ENCODE measurements around the gene FAM234B.
"Not testable (repeated sequence)": the region's sequence is repeated elsewhere in the genome, so short reads cannot be mapped to it uniquely, and the experiment has no call there.

The FAM234B gene

DNA sequence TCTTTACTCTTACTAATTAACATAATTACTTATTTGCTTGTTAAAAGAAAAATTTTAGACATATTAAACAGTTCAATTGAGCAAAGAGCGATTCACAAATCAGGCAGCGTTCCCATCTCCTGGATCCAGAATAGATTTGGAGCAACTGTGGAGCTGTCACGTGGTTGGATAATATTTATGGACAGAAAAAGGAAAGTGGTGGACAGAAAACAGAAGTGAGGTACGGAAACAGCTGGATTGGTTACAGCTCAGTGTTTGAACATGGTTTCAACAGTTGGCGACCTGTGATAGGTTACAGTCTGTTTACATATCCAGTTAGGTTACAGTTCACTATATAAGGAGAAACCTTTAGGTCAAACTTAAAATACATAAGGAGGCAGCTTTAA, 19.7 kb upstream of the FAM234B start:
- no peak for DNase-seq

DNA sequence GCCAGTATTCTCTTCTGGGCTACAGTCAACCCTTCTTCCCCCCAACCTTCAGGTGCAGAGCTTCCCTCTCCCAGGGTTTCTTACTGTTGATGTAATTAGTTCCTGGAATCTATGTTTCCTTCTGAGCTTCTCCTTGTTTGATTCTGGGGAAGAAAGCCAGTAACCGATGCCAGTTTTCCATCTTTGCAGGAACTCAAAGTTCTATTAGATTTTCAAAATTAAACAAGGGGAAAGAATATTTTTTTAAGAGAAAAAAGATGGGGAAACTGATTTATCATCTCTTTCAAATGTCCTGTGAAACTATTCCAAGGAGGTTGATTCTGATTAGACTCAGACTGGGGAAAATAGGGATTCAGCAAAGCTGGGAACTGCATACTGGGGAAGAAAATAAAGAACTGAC, 17.9 kb upstream of the FAM234B start:
- no peak for DNase-seq

DNA sequence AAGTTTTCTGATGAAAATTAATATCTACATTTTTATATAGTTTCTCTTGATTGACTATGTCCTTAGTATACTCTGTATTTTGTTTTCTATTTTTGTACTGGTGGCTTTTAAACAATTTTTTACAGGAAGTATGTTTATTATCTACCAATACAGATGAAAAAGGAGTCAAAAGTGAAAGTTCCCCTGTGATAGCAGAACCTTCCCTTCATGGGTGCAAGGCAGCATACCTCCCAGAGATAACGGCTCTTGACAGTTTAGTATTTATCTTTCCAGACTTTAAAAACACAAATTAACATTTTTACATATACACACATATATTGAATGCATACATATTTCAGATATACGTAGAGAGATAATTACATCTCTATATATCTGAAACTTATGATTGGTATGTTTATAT, 17.1 kb upstream of the FAM234B start:
- DNase-seq = no peak

DNA sequence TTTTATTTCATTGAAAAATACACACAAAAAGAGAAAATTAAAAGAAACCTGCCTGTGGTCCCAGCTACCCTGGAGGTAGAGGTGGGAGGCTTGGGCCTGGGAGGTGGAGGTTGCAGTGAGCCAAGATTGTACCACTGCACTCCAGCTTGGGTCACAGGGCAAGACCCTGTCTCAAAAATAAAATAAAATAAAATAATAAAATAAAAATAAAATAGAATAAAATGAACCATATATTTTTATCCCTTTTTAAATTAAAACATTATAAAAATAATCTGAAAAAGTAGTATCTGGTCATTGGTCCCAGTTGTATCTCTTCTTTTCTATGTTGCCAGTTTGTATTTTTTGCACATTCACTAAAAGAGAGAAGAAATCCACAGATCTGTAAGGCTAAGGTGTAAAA, 16.7 kb upstream of the FAM234B start:
- no peak for DNase-seq

DNA sequence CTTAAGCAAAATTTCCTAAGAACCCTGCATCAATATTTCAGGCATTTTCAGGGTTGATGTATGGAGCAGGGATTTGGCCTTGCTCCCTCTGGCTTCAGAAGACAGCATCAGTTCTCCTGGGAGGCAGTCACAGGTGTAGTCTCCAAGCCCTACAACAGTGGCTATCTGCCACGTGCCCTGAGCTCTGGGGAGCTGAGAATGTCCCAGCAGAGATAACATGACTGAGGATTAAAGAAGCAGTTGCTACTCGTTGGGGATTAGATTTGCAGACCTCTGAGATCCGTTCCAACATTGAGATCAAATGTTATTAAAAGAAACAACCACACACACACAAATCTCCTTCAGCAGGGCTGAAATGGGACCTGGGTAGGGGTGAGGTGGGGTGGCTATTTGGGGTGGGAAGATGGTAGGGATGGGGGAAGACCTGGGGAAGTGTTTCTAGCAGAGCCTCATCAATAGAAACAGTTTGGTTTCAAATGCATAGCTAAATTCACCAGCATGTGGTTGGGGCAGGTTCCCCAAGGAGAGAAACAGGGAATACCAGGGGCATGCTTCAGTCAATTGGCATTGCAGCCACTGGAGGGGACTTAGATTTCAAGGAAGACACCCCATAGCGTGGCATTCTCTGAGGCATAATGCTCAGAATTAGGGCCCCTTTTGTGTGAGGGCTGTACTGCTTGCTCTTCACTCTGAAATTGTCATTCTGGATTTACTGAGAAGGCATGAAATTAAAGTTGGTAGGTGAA, 15.2 kb upstream of the FAM234B start:
- DNase-seq = no peak

DNA sequence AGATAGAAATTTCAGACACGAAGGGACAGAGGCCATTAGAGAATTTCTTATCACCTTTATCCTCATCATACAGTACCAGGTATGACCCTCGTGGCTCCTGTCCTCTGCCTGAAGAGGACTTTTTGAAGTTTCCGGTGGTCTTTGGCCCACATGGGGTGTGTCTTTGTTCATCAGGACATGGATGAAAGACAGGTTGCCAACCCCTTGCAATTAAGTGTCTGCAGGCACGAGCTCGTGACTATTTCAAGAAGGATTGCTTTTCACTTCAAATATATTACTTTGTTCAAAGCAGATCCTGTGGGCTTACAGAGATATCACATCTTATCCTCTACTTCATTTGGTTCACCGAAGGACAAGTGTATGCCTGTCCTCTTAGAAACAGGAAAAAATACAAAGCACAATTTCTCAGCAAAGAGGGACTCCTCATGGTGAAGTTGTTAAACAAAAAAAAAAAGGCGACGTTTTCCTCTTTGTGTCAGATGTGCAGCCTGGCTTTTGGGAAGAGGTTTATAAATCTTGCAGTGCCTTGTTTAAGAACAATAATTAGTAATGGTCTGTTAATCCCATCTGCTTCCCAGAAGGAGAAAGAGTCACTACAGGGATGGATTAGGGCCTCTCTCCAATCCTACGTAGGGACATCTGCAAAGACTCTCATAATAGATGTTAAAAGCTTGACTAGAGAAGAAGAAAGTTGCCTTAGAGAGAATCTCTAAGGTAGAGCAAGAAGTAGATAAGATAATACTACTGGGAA, 13.5 kb upstream of the FAM234B start:
- no peak for DNase-seq

DNA sequence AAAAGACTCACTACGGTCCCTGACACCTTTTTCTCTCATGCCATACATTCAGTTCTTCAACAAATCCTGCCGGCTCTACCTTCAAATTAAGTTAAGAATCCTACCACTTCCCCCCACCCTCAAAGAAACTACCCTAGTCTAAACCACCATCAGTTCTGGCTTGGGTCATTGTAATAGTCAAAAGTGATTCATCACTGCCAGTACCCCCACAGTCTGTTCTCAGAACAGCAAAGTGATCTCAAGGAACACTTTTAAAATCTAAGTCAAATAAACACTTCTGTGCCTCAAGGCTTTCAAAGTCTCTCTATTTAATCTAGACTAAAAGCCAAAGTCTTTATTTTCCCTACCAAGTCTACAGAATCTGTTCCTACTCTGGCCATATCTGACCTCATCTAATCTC, 12.0 kb upstream of the FAM234B start:
- DNase-seq = no peak

DNA sequence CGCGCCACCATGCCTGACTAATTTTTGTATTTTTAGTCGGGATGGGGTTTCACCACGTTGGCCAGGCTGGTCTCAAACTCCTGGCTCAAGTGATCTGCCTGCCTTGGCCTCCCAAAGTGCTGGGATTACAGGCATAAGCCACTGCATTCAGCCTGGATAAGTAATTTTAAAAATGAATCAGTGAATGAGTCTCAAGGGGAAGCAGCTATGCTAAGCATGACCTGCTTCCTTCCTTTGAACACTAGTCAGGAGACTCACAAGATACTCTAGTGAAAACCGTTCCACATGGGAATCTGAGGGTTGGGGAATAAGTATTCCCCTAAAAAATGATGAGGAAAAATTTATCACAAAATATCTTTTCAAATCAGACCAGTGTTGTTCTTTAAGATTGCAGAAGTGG, 10.7 kb upstream of the FAM234B start:
- DNase-seq = no peak

DNA sequence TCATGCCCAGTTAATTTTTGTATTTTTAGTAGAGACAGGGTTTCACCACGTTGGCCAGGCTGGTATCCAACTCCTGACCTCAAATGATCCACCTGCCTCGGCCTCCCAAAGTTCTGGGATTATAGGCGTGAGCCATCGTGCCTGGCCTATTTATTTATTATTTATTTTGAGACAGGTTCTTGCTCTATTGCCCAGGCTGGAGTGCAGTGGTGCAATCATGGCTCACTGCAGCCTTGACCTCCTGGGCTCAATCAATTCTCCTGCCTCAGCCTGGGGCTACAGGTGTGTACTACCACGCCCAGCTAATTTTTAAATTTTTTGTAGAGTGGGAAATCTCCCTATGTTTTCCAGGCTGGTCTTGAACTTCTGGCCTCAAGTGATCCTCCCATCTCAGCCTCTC, 8.8 kb upstream of the FAM234B start:
- DNase-seq = not testable (repeated sequence)

DNA sequence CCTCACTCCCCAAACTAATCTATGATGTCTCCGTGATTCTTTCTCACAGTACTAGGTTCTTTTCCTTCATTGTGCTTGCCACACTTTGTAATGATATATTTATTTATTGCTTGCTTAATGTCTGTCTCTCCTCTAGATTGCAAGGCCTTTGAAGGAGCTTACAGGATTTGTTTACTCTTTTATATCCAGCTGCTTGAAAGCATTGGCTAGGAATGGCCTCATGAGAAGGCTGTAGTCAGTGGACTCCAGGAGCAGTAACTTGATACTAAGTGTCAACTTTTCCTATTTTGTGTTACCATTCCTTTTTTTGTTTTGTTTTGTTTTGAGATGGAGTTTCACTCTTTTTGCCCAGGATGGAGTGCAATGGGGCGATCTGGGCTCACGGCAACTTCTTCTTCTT, 7.3 kb upstream of the FAM234B start:
- no peak for DNase-seq

DNA sequence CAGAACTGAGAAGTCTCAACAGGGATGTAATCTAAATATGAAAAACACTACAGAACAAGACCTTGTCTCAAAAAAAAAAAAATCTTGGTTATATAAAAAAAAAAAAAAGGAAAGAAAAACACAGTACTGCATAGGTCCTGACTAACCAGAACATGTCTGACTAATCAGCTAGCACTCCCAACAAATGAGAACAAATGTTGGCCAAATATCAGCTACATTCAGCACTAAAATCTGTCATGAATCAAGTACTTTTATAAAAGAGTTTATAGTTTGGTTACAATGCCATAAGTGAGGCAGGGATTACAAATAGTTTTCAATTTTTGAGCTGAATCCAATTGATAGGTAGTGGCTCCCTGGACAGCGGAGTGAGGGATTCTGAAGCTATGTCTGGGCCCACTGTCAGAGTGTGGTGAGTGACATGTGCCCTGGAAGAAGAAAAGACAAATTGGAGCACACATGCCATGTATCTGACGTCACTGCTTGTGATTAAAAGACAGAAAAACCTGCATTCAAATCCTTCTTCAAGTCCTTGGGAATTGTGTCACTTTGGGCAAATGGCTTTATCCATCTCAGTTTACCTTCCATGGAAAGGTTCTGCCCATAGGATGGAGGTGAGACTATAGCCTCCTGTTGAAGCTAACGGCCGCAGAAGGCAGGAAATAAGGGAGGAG, 5.6 kb upstream of the FAM234B start:
- no peak for DNase-seq

DNA sequence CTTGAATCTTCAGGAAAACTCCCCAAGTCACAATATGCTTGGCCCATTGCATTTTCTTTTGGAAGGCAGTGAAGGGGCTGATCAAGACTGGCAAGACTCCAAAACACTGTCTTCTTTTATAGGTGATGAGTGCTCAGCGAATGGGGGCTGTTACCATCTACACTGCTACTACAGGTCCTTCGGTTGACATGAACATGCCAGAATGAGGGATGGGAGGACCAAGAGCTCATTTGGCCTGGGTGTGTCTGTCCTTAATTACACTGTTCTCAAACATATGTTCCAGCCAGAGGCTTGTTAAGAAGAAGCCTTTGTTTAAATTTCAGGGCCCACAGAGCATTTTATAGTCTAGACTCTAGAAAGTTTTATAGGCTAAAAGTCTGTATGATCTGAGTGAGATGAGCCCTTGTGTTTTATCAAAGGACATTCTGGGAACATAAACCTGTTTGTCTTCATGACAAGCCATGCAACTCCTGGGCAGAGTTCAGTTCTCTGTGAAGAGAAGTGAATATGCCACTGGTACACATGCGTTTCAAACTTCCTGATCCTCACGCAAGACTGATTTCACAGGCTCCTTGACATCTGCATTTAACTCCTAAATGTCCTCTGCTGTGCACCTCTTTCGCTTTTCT, 4.7 kb upstream of the FAM234B start:
- DNase-seq = no peak

DNA sequence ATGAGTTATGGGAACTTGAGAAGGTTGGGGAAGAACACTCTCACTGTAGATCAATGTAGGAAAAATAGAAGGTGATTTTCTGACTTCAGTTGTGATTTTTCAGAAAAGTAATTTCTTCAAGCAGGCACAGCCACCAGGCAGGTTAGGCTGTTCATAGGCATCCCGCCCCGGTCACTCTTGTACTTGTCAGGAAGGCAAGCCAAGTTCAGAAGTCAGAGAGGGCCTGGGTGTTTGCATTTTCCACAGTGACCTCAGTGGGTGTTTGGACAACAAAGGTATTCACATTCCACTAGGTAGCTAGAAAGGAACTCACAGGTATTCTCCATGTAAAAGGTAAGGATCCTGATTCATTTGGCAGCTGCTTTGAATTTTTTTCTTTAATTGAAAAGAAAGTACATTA, 3.0 kb upstream of the FAM234B start:
- no peak for DNase-seq

DNA sequence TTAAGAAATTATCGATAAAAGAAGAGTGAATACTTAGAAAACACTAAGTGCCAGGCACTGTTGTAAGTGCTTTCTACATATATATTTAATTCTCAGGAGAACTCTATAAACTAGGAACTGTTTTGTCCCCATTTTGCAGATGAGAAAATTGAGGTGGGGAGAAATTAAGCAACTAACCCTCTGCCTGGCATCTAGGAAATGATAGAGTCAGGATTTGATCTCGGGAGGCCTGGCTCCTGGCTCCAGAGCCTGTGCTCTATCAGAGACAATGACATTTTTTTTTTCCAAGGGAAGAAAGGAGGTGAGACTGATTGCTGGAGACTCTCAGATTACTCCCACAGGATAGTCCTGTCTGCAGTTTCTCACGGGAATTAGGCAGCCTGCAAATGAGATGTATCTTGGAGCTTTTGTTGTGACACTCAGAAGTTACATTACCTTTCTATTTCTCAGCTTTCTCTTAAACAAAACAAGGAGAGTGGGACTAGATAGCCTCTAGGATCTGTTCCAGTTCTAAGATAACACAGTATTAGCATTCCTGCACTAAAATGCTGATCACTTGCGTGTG, 1.4 kb upstream of the FAM234B start:
- DNase-seq = no peak

DNA sequence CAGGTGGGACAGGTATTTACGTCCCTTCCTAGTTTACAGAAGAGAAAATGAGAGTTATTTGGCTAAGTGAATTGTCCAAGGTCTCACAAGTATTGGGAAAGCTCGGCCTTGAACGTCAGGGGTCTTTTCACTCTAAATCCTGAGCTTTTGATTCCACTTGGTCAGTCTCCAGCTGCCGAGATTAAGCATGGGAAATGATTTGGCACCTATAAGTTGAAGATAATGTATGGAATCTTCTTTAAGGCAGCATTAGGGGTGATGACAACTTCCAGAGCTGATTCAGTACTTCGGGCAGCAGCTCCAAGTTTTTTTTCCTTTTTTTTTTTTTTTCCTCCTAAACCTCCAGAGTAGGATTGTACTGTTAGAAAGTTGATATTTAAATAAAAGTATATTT, 722 bp downstream of the FAM234B start:
- no peak for DNase-seq

DNA sequence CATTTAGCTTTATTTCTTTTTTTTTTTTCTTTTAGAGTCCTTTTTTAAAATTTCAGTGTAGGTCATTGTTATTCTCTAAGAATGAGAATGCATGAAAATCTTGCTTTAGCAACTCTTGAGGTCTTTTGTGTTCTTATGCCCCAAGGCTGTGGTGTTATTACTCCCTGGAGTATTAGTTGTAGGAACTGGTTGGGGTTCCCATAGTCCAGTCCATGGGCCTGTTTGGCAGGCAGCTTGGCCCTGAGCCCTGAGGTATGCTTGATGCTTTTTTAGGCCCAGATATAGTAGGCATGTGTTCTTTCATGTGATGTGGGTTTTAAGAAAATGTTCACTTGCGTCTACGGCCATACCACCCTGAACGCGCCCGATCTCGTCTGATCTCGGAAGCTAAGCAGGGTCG, 1.6 kb downstream of the FAM234B start:
- DNase-seq = no peak

DNA sequence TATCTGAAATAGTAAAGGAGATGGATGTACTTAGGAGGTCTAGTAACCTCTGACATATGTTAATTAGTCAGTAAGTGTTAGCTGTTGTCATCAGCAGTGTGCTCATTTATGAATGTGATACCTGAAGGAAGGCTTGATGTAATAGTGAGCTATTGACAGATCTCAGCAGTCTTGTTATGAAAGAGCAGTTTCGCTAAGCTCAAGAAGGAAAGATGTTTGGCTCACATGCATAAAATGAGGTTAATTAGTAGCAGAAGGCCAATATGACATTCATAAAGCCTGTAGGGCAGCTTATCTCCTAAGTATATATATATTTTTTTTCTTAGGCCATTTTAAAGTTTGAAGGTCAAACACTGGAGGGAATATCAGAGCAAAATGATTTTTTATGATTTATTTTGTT, 2.8 kb downstream of the FAM234B start:
- DNase-seq = no peak

DNA sequence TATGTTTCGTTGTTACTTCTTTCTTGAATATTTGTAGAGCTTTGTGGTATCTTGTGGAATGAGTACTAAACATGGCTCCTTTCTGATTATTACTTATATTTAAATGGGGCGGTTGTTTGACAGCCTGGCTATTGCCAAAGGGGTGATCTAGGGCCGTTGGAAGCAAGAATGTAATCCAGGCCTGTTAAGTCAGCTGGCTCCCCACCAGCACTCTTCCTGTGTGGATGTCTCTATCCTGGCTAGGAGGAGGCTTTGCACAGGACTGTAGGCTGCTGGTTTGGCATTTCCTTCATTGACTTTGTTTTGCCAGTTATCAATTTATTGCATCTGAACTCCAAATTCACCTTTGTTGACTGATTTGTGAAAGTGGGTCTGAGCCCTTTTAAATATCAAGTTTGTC, 5.6 kb downstream of the FAM234B start:
- DNase-seq = no peak

DNA sequence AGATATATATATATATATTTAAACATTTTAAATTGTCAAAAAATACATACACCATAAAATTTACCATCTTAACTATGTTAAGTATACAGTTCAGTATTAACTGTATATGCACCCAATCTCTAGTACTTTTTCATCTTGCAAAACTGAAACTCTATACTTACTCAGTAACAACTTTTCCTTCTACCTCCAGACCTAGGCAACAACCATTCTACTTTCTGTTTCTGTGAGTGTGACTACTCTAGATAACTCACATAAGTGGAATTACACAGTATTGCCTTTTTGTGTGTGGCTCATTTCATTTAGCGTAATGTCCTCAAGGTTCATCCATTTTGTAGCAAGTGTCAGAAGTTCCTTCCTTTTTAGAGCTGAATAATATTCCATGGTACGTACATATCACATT, 8.2 kb downstream of the FAM234B start:
- DNase-seq = no peak

DNA sequence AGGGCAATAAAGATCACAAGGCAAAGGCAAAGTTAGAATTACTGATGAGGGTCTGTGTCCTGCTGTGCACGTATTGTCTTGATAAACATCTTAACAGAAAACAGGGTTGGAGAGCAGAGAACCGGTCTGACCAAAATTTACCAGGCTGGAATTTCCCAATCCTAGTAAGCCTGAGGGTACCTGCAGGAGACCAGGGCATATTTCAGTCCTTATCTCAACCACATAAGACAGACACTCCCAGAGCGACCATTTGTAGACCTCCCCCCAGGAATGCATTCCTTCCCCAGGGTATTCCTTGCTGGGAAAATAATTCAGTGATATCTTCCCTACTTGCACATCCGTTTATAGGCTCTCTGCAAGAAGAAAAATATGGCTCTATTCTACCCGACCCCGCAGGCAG, 9.4 kb downstream of the FAM234B start:
- DNase-seq = not testable (repeated sequence)

DNA sequence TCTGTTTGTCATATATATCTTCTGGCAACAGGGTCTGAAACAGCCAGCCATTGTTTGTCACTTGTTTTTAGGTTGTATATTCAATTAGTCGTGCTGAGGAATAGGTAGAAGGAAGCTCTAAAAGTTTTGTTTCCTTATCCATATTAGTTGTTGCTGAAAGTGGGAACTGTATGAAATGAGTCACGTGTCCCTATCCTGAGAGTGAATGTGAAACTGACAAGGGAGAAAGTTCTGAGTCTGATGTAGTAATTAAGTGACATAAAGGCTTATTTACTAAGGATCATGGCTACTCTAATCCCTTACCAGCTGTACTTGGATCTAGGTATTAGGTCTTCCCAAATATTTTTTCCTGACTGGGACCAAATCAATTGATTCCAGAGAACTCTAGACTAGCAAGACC, 16.4 kb downstream of the FAM234B start:
- DNase-seq = no peak

DNA sequence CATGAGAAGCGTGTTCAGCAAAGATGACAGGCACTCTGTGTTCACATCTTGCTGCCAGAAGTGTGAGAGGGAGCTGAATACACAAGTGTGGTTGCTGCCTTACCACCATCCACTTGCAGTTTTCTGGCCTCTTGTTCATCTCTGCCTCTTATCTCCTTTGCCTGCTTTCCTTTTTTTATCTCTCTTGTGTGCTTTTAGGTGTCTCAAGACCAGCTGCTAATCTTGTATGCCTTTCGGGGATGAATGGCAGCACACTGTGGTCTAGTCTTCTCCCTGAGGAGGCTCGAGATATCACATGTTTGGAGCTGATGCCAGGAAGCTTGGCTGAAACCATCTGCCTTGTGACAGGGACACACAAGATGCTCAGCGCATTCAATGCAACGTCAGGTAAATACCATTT, 17.2 kb downstream of the FAM234B start:
- DNase-seq = no peak

DNA sequence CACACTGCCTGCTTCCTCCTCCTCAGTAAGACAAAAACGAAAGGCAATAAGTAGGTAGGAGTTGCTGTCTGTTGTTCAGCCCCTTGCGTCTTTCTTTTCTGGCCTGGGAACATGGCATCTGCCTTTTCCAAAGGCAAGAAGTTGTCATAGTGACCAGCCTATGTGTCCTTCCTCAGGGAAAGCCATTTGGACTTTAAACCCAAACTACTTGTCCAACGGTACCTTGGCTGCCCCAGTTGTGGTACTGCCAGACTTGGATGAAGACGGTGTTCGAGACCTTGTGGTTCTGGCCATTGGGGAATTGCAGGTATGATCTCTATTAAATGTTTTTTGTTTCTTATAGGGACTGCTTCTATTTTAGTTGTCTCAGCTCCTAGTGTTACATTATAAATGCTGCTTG, 18.5 kb downstream of the FAM234B start:
- DNase-seq = no peak

Measured in activated CD8-positive, alpha-beta memory T cell treated with anti-CD3 and anti-CD28 coated beads, Interleukin-2, amount 50 U/mL, for 4 hours (primary cell).